Measurements from ENCODE around the gene LRRC63.

LRRC63 gene

DNA sequence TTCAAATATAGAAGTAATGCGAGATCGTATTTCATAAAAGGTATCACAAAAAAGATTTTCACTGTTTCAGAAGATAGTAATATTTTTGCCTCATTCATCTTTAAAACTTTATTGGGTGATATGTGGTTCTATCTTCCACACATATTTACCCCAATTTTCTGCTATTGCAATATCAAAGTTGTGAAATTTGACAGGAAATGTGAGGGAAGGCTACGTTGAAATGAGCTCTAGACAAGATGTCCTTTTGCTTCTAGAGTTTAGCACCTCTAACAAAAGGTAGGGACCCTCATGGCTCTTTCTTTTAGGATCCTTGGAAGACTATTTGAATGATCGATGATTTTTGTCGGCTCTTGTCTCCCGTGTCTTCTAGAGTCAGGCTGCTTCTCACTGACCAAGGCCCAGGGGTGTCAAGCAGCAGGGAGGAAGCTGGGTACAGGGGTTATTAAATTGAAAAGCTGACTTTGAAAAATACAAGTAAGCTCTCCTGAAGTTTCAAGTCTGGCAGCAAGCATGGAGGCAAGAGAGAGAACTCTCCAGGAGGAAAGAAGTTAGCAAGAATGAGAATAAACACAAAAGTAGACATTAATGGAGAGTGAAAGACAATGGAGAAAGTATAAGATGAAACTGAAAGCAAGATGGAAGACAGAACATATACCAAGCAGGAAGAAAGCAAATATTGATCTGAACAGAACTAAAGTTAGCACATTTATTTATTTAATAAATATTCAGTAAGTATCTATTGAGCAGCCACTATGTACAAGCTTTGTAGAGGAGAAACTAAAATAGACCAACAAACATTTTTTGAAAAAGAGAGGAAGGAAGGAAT lies 101.9 kb downstream of the LRRC63 start:
- no peak for DNase-seq (ENCODE audit: low spot score)

DNA sequence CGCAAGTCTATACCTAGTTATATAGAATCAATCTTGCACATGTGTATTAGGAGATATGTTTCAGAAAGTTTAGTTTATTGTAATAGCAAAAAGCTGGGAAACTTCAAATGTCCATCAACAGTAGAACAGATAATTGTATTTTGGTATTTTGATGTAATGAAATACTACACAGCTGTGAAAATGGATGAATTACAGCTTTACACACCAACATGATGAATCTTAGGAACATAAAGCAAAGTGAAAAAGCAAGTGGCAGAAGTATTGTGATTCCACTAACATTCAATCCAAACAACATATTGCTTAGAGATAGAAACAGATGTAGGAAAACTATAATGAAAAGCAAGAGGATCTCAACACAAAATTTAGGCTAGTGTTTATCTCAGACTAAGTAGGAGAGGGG lies 102.9 kb downstream of the LRRC63 start:
- no peak for DNase-seq (ENCODE audit: low spot score)

DNA sequence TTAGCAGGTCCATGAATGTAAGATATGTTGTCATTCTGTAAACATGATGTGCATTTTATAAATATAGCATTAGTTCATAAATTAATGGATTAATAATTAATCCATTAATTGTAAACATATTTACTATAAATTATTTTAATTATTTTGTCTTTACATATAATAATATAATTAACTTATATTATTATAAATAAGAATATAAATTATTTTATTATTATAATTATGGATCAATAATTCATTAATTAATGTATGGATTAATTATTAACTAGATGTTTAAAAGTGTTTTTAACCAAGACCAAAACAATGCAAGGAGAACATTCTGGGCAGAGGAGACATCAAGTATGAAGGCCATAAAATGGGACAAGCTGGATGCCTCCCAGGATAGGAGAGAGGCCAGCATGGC lies 103.3 kb downstream of the LRRC63 start:
- DNase-seq (ENCODE audit: low spot score): no peak

DNA sequence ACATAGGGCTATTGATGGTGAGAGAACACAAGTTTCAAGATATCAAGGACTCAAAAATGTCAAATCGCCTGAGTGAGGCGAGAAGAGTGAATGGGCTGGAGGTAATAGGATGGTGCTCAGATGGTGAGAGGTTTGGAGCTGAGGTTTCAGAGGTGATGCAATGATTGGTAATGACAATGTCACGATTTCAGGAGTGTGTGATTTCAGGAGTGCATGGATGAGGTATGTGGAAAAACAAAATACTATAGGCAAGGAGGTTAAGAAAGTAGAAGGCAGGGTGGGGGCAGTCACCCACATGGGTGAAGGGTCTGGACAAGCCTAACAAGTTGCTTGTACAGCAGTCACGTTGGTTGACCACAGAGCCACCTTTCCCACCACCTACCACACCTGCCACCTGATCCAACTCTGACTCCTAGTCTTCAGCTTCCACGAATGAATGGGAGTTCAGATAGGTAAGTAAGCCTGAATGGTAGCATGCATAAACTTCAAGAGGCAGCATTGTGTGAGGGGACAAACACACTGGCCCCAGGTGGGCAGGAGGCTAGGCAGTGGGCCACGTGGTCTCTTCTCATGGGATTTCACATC lies 103.9 kb downstream of the LRRC63 start:
- DNase-seq (ENCODE audit: low spot score): no peak

DNA sequence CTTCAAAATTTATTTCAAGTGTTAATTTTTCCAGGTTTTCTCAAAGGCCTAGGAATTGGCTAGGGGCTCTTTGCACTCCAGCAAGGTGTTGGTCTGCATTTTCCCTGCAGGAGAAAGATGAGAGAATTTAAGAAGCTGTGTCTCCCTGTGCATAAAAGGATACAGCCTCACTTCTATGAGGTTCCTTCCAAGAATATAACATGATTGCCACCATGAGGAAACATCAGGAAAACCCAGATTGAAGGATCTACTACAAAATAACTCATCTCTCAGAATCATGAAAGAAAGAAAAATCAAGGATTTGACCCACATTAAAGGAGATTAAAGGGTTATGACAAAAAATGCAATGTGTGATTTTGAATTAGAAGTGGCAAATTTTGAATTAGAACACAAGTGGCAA lies 105.4 kb downstream of the LRRC63 start:
- no peak for DNase-seq (ENCODE audit: low spot score)

DNA sequence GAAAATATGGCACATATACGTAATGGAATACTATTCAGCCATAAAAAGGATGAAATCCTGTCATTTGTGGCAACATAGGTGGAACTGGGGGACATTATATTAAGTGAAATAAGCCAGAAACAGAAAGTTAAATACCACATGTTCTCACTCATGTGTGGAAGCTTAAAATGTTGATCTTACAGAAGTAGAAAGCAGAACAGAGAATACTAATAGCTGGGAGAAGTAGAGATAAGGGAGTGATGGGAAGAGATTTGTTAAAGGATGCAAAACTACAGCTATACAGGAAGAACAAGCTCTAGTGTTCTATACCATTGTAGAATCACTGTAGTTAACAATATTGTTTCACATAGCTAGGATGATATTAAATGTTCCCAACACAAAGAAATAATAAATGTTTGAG lies 107.3 kb downstream of the LRRC63 start:
- DNase-seq (ENCODE audit: low spot score): no peak

DNA sequence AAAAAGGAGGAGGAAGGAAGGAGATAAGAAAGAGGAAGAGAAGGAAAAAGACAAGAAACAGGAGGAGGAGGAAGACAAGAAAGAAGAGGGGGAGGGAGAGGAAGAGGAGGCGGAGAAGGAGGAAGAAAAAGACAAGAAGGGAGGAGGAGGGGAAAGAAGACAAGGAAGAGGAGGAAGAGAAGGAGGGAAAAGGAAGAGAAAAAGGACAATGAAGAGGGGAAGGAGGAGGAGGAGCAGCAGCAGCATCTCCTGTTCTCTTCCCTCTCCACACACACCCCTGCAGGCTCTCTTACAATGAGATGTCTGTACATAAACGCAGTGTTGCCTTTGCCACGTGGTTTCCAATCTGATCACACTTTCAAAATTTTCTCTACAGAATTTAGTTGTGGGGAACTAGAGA lies 108.7 kb downstream of the LRRC63 start:
- DNase-seq (ENCODE audit: low spot score): no peak

DNA sequence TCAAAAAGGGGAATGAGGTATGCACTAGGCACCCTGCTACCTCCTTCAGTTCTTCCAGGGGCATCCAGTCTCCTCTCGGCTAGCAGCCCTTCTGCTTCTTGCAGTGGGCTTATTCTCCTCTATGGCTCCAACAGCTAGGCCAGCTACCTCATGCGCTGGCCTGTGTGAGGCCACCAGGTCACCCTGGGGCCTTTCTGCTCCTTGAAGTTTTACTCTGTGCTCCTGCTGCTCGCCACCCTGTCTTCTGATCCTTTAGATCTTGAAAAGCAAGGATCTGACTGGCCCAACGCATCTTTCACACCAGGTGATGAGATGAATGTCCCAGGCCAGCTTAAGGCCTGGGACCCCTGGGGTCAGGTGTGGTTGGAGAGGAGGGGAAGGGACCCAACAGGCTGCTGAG lies 109.1 kb downstream of the LRRC63 start:
- DNase-seq (ENCODE audit: low spot score): no peak

DNA sequence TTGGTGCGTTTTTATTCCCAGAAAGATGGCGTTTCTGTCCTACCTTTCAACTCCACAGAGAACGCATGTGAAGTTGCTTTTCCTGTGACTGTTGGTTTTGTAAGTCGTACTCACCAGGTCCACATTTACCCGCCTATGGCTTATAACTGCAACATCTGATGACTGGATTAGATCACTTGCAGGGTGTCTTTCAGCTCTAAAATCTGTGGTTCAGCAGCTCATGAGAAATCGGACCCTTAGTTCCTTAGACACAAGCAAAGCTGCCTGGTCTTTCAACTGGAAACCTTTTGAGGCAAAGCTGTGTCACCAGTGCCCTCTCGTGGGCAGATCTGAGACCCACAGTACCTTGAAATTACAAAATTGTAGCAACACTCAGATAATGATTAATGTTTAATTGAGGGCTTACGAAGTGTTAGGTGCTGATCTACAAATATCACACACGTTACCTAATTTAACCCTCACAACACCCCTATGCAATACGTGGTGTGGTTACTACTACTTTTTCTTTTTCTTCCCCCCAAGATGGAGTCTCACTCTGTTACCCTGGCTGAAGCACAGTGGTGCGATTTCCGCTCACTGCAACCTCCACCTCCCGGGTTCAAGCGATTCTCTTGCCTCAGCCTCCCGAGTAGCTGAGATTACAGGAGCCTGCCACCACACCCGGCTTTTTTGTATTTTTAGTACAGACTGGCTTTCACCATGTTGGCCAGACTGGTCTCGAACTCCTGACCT lies 109.9 kb downstream of the LRRC63 start:
- DNase-seq (ENCODE audit: low spot score): peak; percentile 49

DNA sequence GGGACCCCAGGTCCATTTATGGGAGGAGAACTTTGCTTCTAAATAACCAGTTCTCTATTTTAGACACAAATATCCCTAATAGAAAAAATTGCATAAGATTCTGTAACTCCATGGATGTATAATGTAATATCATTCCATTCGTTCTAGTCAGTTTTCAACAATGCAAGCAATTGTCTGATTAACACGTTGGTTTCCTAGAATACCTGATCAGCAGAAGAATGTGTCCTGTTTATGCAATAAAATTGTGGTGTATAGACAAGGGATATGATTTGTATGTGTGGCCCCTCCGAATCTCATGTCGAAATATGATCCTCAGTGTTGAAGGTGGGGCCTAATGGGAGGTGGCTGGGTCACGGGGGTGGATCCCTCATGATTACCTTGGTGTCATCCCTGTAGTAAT lies 113.2 kb downstream of the LRRC63 start:
- no peak for DNase-seq (ENCODE audit: low spot score)

Data from globus pallidus (tissue), 1 donor.